Measurements from ENCODE around the gene ARHGAP6. TPM values are rescaled to one million over a fixed set of nuclear protein-coding genes. Genes with fewer than 3 reads are reported as not detected.
"Not testable (repeated sequence)": the region's sequence is repeated elsewhere in the genome, so short reads cannot be mapped to it uniquely, and the experiment has no call there.

Gene ARHGAP6
- polyA plus RNA-seq, 1 donor: 5.1 TPM

GRCh38 chrX:11361666-11362065, 304.1 kb downstream of the ARHGAP6 start:
- not testable (repeated sequence) for H3K36me3 ChIP-seq (ENCODE audit: control insufficient read depth, insufficient read depth, low read length); H3K27me3 ChIP-seq (ENCODE audit: control insufficient read depth, insufficient read depth, low read length); H3K4me3 ChIP-seq (ENCODE audit: low read length); H3K27ac ChIP-seq (ENCODE audit: low read length); H3K4me1 ChIP-seq (ENCODE audit: control insufficient read depth, insufficient read depth, low read length); DNase-seq; H3K9me3 ChIP-seq (ENCODE audit: control insufficient read depth, low read depth, low read length)
- WGBS (ENCODE audit: insufficient coverage, low lambda C conversion rate): no CpG with 5 or more reads among the region's 3 CpGs

- H3K4me1 ChIP-seq (ENCODE audit: control insufficient read depth, insufficient read depth, low read length): not testable (repeated sequence)
- WGBS (ENCODE audit: insufficient coverage, low lambda C conversion rate): no CpG with 5 or more reads among the region's 2 CpGs
Observed at GRCh38 chrX:11355944-11356343, 309.8 kb downstream of the ARHGAP6 start.

DNA sequence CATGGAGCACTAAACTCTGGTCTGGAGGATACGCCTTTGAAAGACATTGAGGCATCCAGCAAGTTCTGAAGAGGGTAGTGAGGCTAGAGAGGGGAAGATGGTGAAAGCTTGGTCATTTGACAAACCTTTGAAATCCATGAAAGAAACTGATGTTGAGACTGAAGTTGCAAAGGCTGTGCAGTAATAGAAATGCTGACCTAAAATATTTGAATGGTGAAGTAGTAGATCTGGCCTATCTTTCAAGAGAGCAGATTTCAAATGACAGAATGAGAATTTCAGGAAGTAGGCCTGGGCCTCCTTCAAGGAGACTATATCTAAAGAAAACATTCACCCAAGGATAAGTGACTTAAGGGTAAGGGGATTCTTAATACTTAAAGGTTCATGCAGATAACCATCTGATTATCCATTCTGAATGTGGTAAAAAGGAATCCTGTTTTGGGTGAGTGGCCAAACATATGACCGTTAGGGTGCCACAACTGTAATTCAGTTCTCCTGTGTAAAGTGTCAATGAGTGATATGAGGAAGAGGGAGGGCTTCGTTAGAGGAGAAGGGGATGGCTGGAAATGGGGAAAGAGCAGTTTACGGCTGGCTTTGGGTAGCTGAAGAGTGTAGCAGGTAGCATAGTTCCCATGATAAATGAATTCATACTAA, 310.3 kb downstream of the ARHGAP6 start:
- no CpG with 5 or more reads among the region's 4 CpGs for WGBS (ENCODE audit: insufficient coverage, low lambda C conversion rate)
- DNase-seq: no peak
- no peaks in the 10 kb centered on the region for H3K9me3 ChIP-seq (ENCODE audit: control insufficient read depth, low read depth, low read length)

More at GRCh38 chrX:11355944-11356343, 309.8 kb downstream of the ARHGAP6 start:
- H3K27me3 ChIP-seq (ENCODE audit: control insufficient read depth, insufficient read depth, low read length); H3K4me3 ChIP-seq (ENCODE audit: low read length); H3K27ac ChIP-seq (ENCODE audit: low read length); H3K36me3 ChIP-seq (ENCODE audit: control insufficient read depth, insufficient read depth, low read length); H3K9me3 ChIP-seq (ENCODE audit: control insufficient read depth, low read depth, low read length); DNase-seq: not testable (repeated sequence)

DNA sequence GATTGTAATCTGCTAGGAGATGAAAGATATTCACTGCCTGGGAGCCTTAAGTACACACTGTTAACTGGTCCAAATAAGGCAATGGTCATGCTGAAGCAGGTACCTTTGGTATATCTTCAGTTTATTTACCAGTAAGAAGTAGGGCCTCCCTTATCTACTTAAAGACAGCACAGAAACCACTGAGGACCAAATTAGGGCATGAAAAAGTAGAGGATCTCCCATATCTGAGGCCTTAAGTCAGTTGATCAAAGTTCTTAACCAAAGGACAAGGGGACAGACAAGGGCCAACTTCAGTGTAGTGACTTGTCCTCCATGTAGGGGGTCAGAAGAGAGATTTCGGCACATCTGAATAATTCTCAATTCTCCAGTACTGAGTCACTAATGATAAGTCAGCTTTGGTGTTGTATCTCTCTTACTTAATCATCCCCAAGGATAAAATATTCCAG, 313.4 kb downstream of the ARHGAP6 start:
- WGBS (ENCODE audit: insufficient coverage, low lambda C conversion rate): no CpG with 5 or more reads among the region's 1 CpG
- no peak overlapping the region for H3K27ac ChIP-seq (ENCODE audit: low read length)

More for the DNA sequence above, 310.3 kb downstream of the ARHGAP6 start:
- Histone ChIP-seq H3K27me3 (ENCODE audit: control insufficient read depth, insufficient read depth, low read length) (no peaks in the 10 kb centered on the region), H3K4me3 (ENCODE audit: low read length) (no peak overlapping the region), H3K27ac (ENCODE audit: low read length) (no peak overlapping the region), H3K4me1 (ENCODE audit: control insufficient read depth, insufficient read depth, low read length) (peaks cover 8% of the 10 kb centered on the region), H3K36me3 (ENCODE audit: control insufficient read depth, insufficient read depth, low read length) (no peaks in the 10 kb centered on the region)

GRCh38 chrX:11351375-11352295, 314.1 kb downstream of the ARHGAP6 start:
- Histone ChIP-seq H3K4me1 (ENCODE audit: control insufficient read depth, insufficient read depth, low read length) (peaks cover 14% of the 10 kb centered on the region), H3K9me3 (ENCODE audit: control insufficient read depth, low read depth, low read length) (no peaks in the 10 kb centered on the region), H3K4me3 (ENCODE audit: low read length) (no peak overlapping the region), H3K27me3 (ENCODE audit: control insufficient read depth, insufficient read depth, low read length) (no peaks in the 10 kb centered on the region), H3K36me3 (ENCODE audit: control insufficient read depth, insufficient read depth, low read length) (no peaks in the 10 kb centered on the region), H3K27ac (ENCODE audit: low read length) (peak overlapping the region; percentile 45)
- WGBS (ENCODE audit: insufficient coverage, low lambda C conversion rate): no CpG with 5 or more reads among the region's 11 CpGs
- DNase-seq: peak in 1 of 2 donors; percentile 18

More for the DNA sequence above, 313.4 kb downstream of the ARHGAP6 start:
- Histone ChIP-seq H3K4me3 (ENCODE audit: low read length) (no peak overlapping the region), H3K27me3 (ENCODE audit: control insufficient read depth, insufficient read depth, low read length) (no peaks in the 10 kb centered on the region), H3K36me3 (ENCODE audit: control insufficient read depth, insufficient read depth, low read length) (no peaks in the 10 kb centered on the region), H3K4me1 (ENCODE audit: control insufficient read depth, insufficient read depth, low read length) (peaks cover 14% of the 10 kb centered on the region), H3K9me3 (ENCODE audit: control insufficient read depth, low read depth, low read length) (no peaks in the 10 kb centered on the region)
- DNase-seq: peak in 1 of 2 donors; percentile 7

GRCh38 chrX:11349661-11350337, 315.9 kb downstream of the ARHGAP6 start:
- no peaks in the 10 kb centered on the region for H3K36me3 ChIP-seq (ENCODE audit: control insufficient read depth, insufficient read depth, low read length)
- H3K27me3 ChIP-seq (ENCODE audit: control insufficient read depth, insufficient read depth, low read length): no peaks in the 10 kb centered on the region
- H3K9me3 ChIP-seq (ENCODE audit: control insufficient read depth, low read depth, low read length): no peaks in the 10 kb centered on the region
- H3K4me3 ChIP-seq (ENCODE audit: low read length): no peak overlapping the region
- DNase-seq: no peak
- H3K4me1 ChIP-seq (ENCODE audit: control insufficient read depth, insufficient read depth, low read length): peaks cover 14% of the 10 kb centered on the region
- no peak overlapping the region for H3K27ac ChIP-seq (ENCODE audit: low read length)
- WGBS (ENCODE audit: insufficient coverage, low lambda C conversion rate): no CpG with 5 or more reads among the region's 2 CpGs

- Histone ChIP-seq H3K4me1 (ENCODE audit: control insufficient read depth, insufficient read depth, low read length) (peaks cover 14% of the 10 kb centered on the region), H3K27me3 (ENCODE audit: control insufficient read depth, insufficient read depth, low read length) (no peaks in the 10 kb centered on the region), H3K9me3 (ENCODE audit: control insufficient read depth, low read depth, low read length) (no peaks in the 10 kb centered on the region), H3K36me3 (ENCODE audit: control insufficient read depth, insufficient read depth, low read length) (no peaks in the 10 kb centered on the region), H3K27ac (ENCODE audit: low read length) (no peak overlapping the region), H3K4me3 (ENCODE audit: low read length) (no peak overlapping the region)
- DNase-seq: no peak
- WGBS (ENCODE audit: insufficient coverage, low lambda C conversion rate): no CpG with 5 or more reads among the region's 1 CpG
Observed at GRCh38 chrX:11349020-11349419, 316.7 kb downstream of the ARHGAP6 start.

DNA sequence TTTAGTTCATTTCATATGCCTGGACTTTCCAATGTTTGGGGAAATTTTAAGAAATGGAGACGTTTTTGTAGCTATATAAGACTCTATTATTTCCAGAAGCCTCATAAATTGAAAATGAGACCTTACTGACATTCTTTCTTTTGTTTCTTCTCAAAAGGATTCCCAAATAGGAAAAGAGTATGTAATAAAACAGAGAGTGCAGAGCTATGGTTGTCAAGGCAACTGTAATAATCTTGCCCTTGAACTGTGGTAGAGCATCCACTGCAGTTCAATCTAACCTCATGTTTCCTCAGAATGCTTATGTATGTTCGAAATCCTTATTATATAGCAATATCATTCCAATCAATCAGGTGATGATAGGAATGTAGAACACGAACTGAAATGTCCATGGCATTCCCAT, 318.4 kb downstream of the ARHGAP6 start:
- H3K4me3 ChIP-seq (ENCODE audit: low read length): no peak overlapping the region
- no CpG with 5 or more reads among the region's 3 CpGs for WGBS (ENCODE audit: insufficient coverage, low lambda C conversion rate)
- DNase-seq: peak in 1 of 2 donors; percentile 6
- peak overlapping the region; percentile 86 for H3K27ac ChIP-seq (ENCODE audit: low read length)
- peaks cover 14% of the 10 kb centered on the region for H3K4me1 ChIP-seq (ENCODE audit: control insufficient read depth, insufficient read depth, low read length)
- no peaks in the 10 kb centered on the region for H3K36me3 ChIP-seq (ENCODE audit: control insufficient read depth, insufficient read depth, low read length)
- no peaks in the 10 kb centered on the region for H3K27me3 ChIP-seq (ENCODE audit: control insufficient read depth, insufficient read depth, low read length)
- no peaks in the 10 kb centered on the region for H3K9me3 ChIP-seq (ENCODE audit: control insufficient read depth, low read depth, low read length)

GRCh38 chrX:11346121-11346682, 319.5 kb downstream of the ARHGAP6 start:
- Histone ChIP-seq H3K4me1 (ENCODE audit: control insufficient read depth, insufficient read depth, low read length) (peaks cover 7% of the 10 kb centered on the region), H3K27ac (ENCODE audit: low read length) (no peak overlapping the region), H3K4me3 (ENCODE audit: low read length) (no peak overlapping the region), H3K36me3 (ENCODE audit: control insufficient read depth, insufficient read depth, low read length) (no peaks in the 10 kb centered on the region), H3K27me3 (ENCODE audit: control insufficient read depth, insufficient read depth, low read length) (no peaks in the 10 kb centered on the region), H3K9me3 (ENCODE audit: control insufficient read depth, low read depth, low read length) (no peaks in the 10 kb centered on the region)
- DNase-seq: no peak
- WGBS (ENCODE audit: insufficient coverage, low lambda C conversion rate): no CpG with 5 or more reads among the region's 2 CpGs

- Histone ChIP-seq H3K9me3 (ENCODE audit: control insufficient read depth, low read depth, low read length) (no peaks in the 10 kb centered on the region), H3K36me3 (ENCODE audit: control insufficient read depth, insufficient read depth, low read length) (no peaks in the 10 kb centered on the region), H3K4me1 (ENCODE audit: control insufficient read depth, insufficient read depth, low read length) (peaks cover 6% of the 10 kb centered on the region), H3K27me3 (ENCODE audit: control insufficient read depth, insufficient read depth, low read length) (no peaks in the 10 kb centered on the region), H3K4me3 (ENCODE audit: low read length) (no peak overlapping the region), H3K27ac (ENCODE audit: low read length) (no peak overlapping the region)
- DNase-seq: no peak
Observed at GRCh38 chrX:11342673-11343072, 323.0 kb downstream of the ARHGAP6 start.

All from large intestine (tissue), 3 donors.